H1 (cell line): ENCODE measurements around the gene RBM45. TPM values are rescaled to one million over a fixed set of nuclear protein-coding genes. Genes with fewer than 3 reads are reported as not detected.

Experiments
- CTCF ChIA-PET: fragments of 300-600 bp; sonication (Branson Sonifier 250); formaldehyde crosslinking; loops from one replicate; lab custom pipeline; 2021; ENCODE audit not compliant: partially characterized antibody; lab: Charles Lee
- POLR2A ChIA-PET: fragments of 300-600 bp; sonication (Branson Sonifier 250); formaldehyde crosslinking; loops from one replicate; lab custom pipeline; 2021; ENCODE audit warnings: inconsistent platforms; ENCODE audit not compliant: partially characterized antibody; lab: Charles Lee
- DNase-seq, 2 experiments: peaks; one replicate each; pipeline versions ENCODE4 v3.0.0 to v3.0.0-alpha.2; 2010 to 2022; ENCODE audit warnings: low spot score in 2 of 2, low read depth in 1 of 2, mixed read lengths in 1 of 2
- FAIRE-seq: peaks from 2 replicates; lab custom pipeline; 2011; peaks lifted over from hg19 to GRCh38; lab: Jason Lieb, UNC
- H2AFZ ChIP-seq: 2 replicates; pipeline ENCODE4 v1.8.1; 2012; ENCODE audit warnings: low read length, inconsistent platforms
- H2AK5ac ChIP-seq: 2 replicates; pipeline ENCODE4 v1.6.1; 2013; ENCODE audit warnings: low read depth, low read length
- H2BK120ac ChIP-seq: replicated peaks from 2 replicates; pipeline ENCODE3; 2013; ENCODE audit warnings: low read depth, low read length, inconsistent platforms
- H2BK12ac ChIP-seq: 2 replicates; pipeline ENCODE4 v1.6.1; 2013; ENCODE audit warnings: low read depth, low read length
- H2BK15ac ChIP-seq: 2 replicates; pipeline ENCODE4 v1.6.1; 2013; ENCODE audit warnings: low read length
- H2BK20ac ChIP-seq: 2 replicates; pipeline ENCODE4 v1.6.1; 2013; ENCODE audit warnings: low read length
- H2BK5ac ChIP-seq: 2 replicates; pipeline ENCODE4 v1.6.1; 2013; ENCODE audit warnings: low read depth, low read length
- H3K14ac ChIP-seq: 2 replicates; pipeline ENCODE4 v1.6.1; 2013; ENCODE audit warnings: inconsistent platforms; ENCODE audit not compliant: insufficient read length
- H3K18ac ChIP-seq: 2 replicates; pipeline ENCODE4 v1.6.1; 2013; ENCODE audit warnings: low read length; ENCODE audit errors: extremely low read depth
- H3K23ac ChIP-seq: 2 replicates; pipeline ENCODE4 v1.6.1; 2013; ENCODE audit warnings: inconsistent platforms; ENCODE audit not compliant: insufficient read length
- H3K23me2 ChIP-seq: 2 replicates; pipeline ENCODE4 v1.6.1; 2013; ENCODE audit warnings: low read depth, low read length
- H3K27ac ChIP-seq: 2 replicates; pipeline ENCODE4 v1.6.1; 2011; ENCODE audit warnings: low read depth, low read length, inconsistent platforms
- H3K27me3 ChIP-seq, 4 experiments: replicated peaks in 1 of 4; 1 replicate in 1 of 4; 2 replicates in 3 of 4; pipeline versions ENCODE4 v1.6.1 to v1.8.1; 2011 to 2013; ENCODE audit warnings: low read length in 3 of 4, mild to moderate bottlenecking in 3 of 4, inconsistent platforms in 2 of 4, mixed read lengths in 2 of 4, moderate library complexity in 1 of 4; ENCODE audit not compliant: control insufficient read depth in 3 of 4, insufficient read depth in 3 of 4; ENCODE audit errors: extremely low read depth in 1 of 4
- H3K36me3 ChIP-seq, 4 experiments: 2 replicates each; pipeline versions ENCODE4 v1.6.1 to v1.8.1; 2011 to 2013; ENCODE audit warnings: mild to moderate bottlenecking in 4 of 4, low read length in 3 of 4, moderate library complexity in 2 of 4, control low read depth in 1 of 4, inconsistent platforms in 1 of 4; ENCODE audit not compliant: insufficient read depth in 4 of 4, control insufficient read depth in 2 of 4
- H3K4ac ChIP-seq: replicated peaks from 2 replicates; pipeline ENCODE3; 2013; ENCODE audit warnings: low read length, low read depth, mixed read lengths, inconsistent platforms; ENCODE audit not compliant: insufficient read length
- H3K4me1 ChIP-seq, 4 experiments: replicated peaks in 1 of 4; 1 replicate in 1 of 4; 2 replicates in 3 of 4; pipeline versions ENCODE4 v1.6.1 to v1.8.1; 2011 to 2013; ENCODE audit warnings: low read length in 3 of 4, inconsistent platforms in 2 of 4, mixed read lengths in 1 of 4; ENCODE audit not compliant: insufficient read depth in 4 of 4, control insufficient read depth in 3 of 4
- H3K4me2 ChIP-seq, 2 experiments: 2 replicates each; pipeline versions ENCODE4 v1.6.1 to v1.8.1; 2011 to 2013; ENCODE audit warnings: low read depth in 2 of 2, low read length in 2 of 2, control low read depth in 1 of 2, inconsistent platforms in 1 of 2, mild to moderate bottlenecking in 1 of 2; ENCODE audit not compliant: insufficient read depth in 1 of 2
- H3K4me3 ChIP-seq, 4 experiments: fragments of 200-600, 300-600 bp in 1 of 4; sonication (generic), shearing (Covaris generic), sonication (Bioruptor Twin) in 1 of 4; 2 replicates each; pipeline versions ENCODE4 v1.5.1 to v1.8.1; 2011 to 2016; ENCODE audit warnings: low read length in 4 of 4, low read depth in 3 of 4, control low read depth in 2 of 4, inconsistent platforms in 2 of 4, mild to moderate bottlenecking in 2 of 4, mixed read lengths in 1 of 4, moderate library complexity in 1 of 4; ENCODE audit not compliant: insufficient read depth in 2 of 4; ENCODE audit errors: extremely low read depth in 1 of 4
- H3K56ac ChIP-seq: replicated peaks from 2 replicates; pipeline ENCODE3; 2013; ENCODE audit warnings: low read depth, mild to moderate bottlenecking, mixed read lengths, low read length, inconsistent platforms; ENCODE audit not compliant: insufficient read length
- H3K79me1 ChIP-seq: 2 replicates; pipeline ENCODE4 v1.6.1; 2013; ENCODE audit warnings: low read depth, low read length, control low read depth
- H3K79me2 ChIP-seq, 2 experiments: 2 replicates each; pipeline versions ENCODE4 v1.6.1 to v1.8.1; 2012 to 2013; ENCODE audit warnings: low read length in 2 of 2, mild to moderate bottlenecking in 2 of 2, inconsistent platforms in 1 of 2; ENCODE audit not compliant: insufficient read depth in 2 of 2, control insufficient read depth in 1 of 2
- H3K9ac ChIP-seq, 4 experiments: replicated peaks in 1 of 4; 1 replicate in 1 of 4; 2 replicates in 3 of 4; pipeline versions ENCODE4 v1.6.1 to v1.8.1; 2011 to 2013; ENCODE audit warnings: low read depth in 3 of 4, low read length in 3 of 4, control low read depth in 2 of 4, mild to moderate bottlenecking in 2 of 4, moderate library complexity in 2 of 4, inconsistent platforms in 1 of 4; ENCODE audit errors: extremely low read depth in 1 of 4
- H3K9me3 ChIP-seq, 2 experiments: 2 replicates each; pipeline versions ENCODE4 v1.6.1 to v1.8.1; 2012 to 2013; ENCODE audit warnings: mild to moderate bottlenecking in 2 of 2, moderate library complexity in 2 of 2, control low read depth in 1 of 2, inconsistent platforms in 1 of 2, low read depth in 1 of 2, low read length in 1 of 2, mixed read lengths in 1 of 2; ENCODE audit not compliant: insufficient read depth in 2 of 2
- H4K20me1 ChIP-seq, 2 experiments: replicated peaks in 1 of 2; 2 replicates each; pipeline versions ENCODE3 to v1.8.1; 2011 to 2013; ENCODE audit warnings: inconsistent platforms in 2 of 2, low read length in 2 of 2, mild to moderate bottlenecking in 1 of 2; ENCODE audit not compliant: insufficient read depth in 2 of 2, control insufficient read depth in 1 of 2
- H4K5ac ChIP-seq: 2 replicates; pipeline ENCODE4 v1.6.1; 2013; ENCODE audit warnings: low read length, low read depth, mixed read lengths, inconsistent platforms; ENCODE audit not compliant: insufficient read length
- H4K8ac ChIP-seq: 2 replicates; pipeline ENCODE4 v1.8.0; 2013; ENCODE audit warnings: mild to moderate bottlenecking, moderate library complexity, low read length, inconsistent platforms; ENCODE audit not compliant: insufficient read depth; ENCODE audit errors: extremely low read depth
- H4K91ac ChIP-seq: replicated peaks from 2 replicates; pipeline ENCODE3; 2013; ENCODE audit warnings: low read length, mixed read lengths, inconsistent platforms; ENCODE audit not compliant: insufficient read length
- CEBPB ChIP-seq: IDR thresholded peaks from 2 replicates; pipeline ENCODE4 v1.6.1; 2012; ENCODE audit warnings: low read depth, low read length
- GABPA ChIP-seq: IDR thresholded peaks from 2 replicates; pipeline ENCODE4 v1.6.1; 2011; ENCODE audit warnings: mild to moderate bottlenecking, low read length, moderate library complexity, borderline replicate concordance; ENCODE audit not compliant: insufficient read depth
- HDAC2 ChIP-seq, 2 experiments: fragments of 300-600 bp in 1 of 2; sonication (generic) in 1 of 2; IDR thresholded peaks; 2 replicates each; pipeline ENCODE4 v1.6.1; 2011 to 2012; ENCODE audit warnings: low read depth in 2 of 2, low read length in 2 of 2, mild to moderate bottlenecking in 2 of 2, moderate library complexity in 2 of 2, borderline replicate concordance in 1 of 2, inconsistent platforms in 1 of 2
- KDM5A ChIP-seq: fragments of 200-600 bp; IDR thresholded peaks from 2 replicates; pipeline ENCODE4 v1.7.1; 2012; ENCODE audit warnings: mild to moderate bottlenecking, low read length, inconsistent platforms, mixed read lengths
- NRF1 ChIP-seq: IDR thresholded peaks from 2 replicates; pipeline ENCODE4 v1.6.1; 2011; ENCODE audit warnings: mild to moderate bottlenecking, low read depth, low read length, improper control_type of control experiment
- POLR2A ChIP-seq, 2 experiments: IDR thresholded peaks; 1 replicate in 1 of 2; 2 replicates in 1 of 2; pipeline ENCODE4 v1.6.1; 2011; ENCODE audit warnings: low read depth in 2 of 2, low read length in 2 of 2, mild to moderate bottlenecking in 2 of 2; ENCODE audit errors: control extremely low read depth in 1 of 2
- POLR2AphosphoS5 ChIP-seq: IDR thresholded peaks from 2 replicates; pipeline ENCODE4 v1.6.1; 2011; ENCODE audit warnings: low read depth, low read length
- RFX5 ChIP-seq: IDR thresholded peaks from 2 replicates; pipeline ENCODE4 v1.6.1; 2011; ENCODE audit warnings: low read depth, low read length, improper control_type of control experiment, borderline replicate concordance
- RNF2 ChIP-seq: fragments of 200-900, 300-1000 bp; sonication (generic); IDR thresholded peaks from 2 replicates; pipeline ENCODE4 v1.7.1; 2016; ENCODE audit warnings: borderline replicate concordance, low read depth, mild to moderate bottlenecking, antibody characterized with exemption, low read length; ENCODE audit not compliant: poor library complexity, severe bottlenecking; ENCODE audit errors: missing control alignments
- SRF ChIP-seq: IDR thresholded peaks from 2 replicates; pipeline ENCODE4 v1.6.1; 2011; ENCODE audit warnings: mild to moderate bottlenecking, low read depth, low read length, moderate library complexity
- TAF1 ChIP-seq: IDR thresholded peaks from 2 replicates; pipeline ENCODE4 v1.6.1; 2011; ENCODE audit warnings: mild to moderate bottlenecking, low read depth, low read length
- TBP ChIP-seq: IDR thresholded peaks from 2 replicates; pipeline ENCODE4 v1.6.1; 2011; ENCODE audit warnings: low read depth, low read length, improper control_type of control experiment
- TCF12 ChIP-seq: IDR thresholded peaks from 2 replicates; pipeline ENCODE4 v1.6.1; 2011; ENCODE audit warnings: low read depth, mild to moderate bottlenecking, low read length
- TEAD4 ChIP-seq: IDR thresholded peaks from 2 replicates; pipeline ENCODE4 v1.6.1; 2012; ENCODE audit warnings: low read depth, low read length, inconsistent platforms, mixed read lengths
- WGBS, 2 experiments: shearing (Covaris generic) in 1 of 2; methylation state at CpG; one replicate each; pipeline versions ENCODE4 v1.1.6 to v1.1.7; 2013 to 2015; ENCODE audit warnings: low lambda C conversion rate in 2 of 2, mixed read lengths in 2 of 2, inconsistent platforms in 1 of 2, low coverage in 1 of 2, missing lambda C conversion rate in 1 of 2; ENCODE audit not compliant: insufficient replicate concordance in 2 of 2, insufficient coverage in 1 of 2, insufficient read length in 1 of 2; ENCODE audit errors: extremely low coverage in 1 of 2, missing lambda C conversion rate in 1 of 2; 5-methylcytosine and 5-hydroxymethylcytosine counted together
- polyA plus RNA-seq, 7 experiments: library from polyadenylated mRNA; depleted of rRNA in 3 of 7; stranded (reverse) in 5 of 7; unstranded in 2 of 7; fragments of >200 nt in 5 of 7; fragments of 200-250 nt in 2 of 7; gene quantifications; 1 replicate in 5 of 7; 2 replicates in 1 of 7; 4 replicates in 1 of 7; pipeline versions ENCODE4 v1.2.1 to v1.2.3, GENCODE V29; 2011 to 2013; ENCODE audit warnings: missing spikeins in 2 of 7, mixed read lengths in 2 of 7
- total RNA-seq: library from RNA; stranded (reverse); fragmentation: NEBNext Ultra II Directional; extraction: Animal tissue kit (Norgen Biotek cat#: 25700); gene quantifications from 2 replicates; pipeline ENCODE4 v1.2.1, GENCODE V29; 2021

RBM45 gene
- total and polyA plus RNA-seq, 2 of the 8 experiments (the other 6 are each of a cell fraction or from before 2014, with no cell fraction given): 4.7 to 10.4 TPM

DNA sequence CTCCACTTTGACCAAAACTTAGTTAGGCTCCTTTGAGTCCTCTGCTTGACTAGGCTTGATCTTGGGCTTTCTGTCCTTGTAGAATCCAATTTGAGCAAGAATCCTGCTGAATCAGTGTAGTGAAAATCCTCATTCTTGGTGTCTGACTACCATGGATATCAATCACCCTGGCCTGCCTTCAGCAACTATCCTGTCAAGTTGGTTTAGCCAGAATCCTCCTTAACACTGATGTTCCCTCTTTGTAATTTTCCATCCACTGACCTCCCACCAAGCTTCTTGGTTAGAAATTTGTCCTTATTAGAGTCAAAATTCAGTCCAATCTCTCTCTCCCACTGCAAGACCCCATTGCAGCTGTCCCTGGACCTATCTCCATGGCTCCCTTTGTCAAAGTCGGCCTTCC, 494 bp upstream of the RBM45 start:
- peak overlapping the region in 1 of 2 experiments; percentile 95; a peak in 2 of 4 replicates for H3K4me2 ChIP-seq
- no peaks in the 10 kb centered on the region for H3K9me3 ChIP-seq
- H3K4me1 ChIP-seq: peaks cover 0 to 4% (median 0%) of the 10 kb centered on the region in 4 experiments; a peak in 1 of 7 replicates
- no peaks in the 10 kb centered on the region for H4K20me1 ChIP-seq
- H2BK20ac ChIP-seq: no peak overlapping the region
- H3K79me2 ChIP-seq: peaks cover 0 to 3% of the 10 kb centered on the region in 2 experiments; a peak in 1 of 4 replicates
- H3K23me2 ChIP-seq: peaks cover 8% of the 10 kb centered on the region; the same call in 1 of the 2 replicates
- H3K23ac ChIP-seq: no peak overlapping the region
- peak overlapping the region; percentile 91 for H2AFZ ChIP-seq
- H3K27me3 ChIP-seq: no peaks in the 10 kb centered on the region
- DNase-seq (no peak), FAIRE-seq (no peak)
- peak overlapping the region; percentile 4; the same call in 1 of the 2 replicates for H4K8ac ChIP-seq
- H3K79me1 ChIP-seq: no peaks in the 10 kb centered on the region
- H3K36me3 ChIP-seq: no peaks in the 10 kb centered on the region
- no peak overlapping the region for H3K9ac ChIP-seq
- TF ChIP-seq SRF: no peak
- TF ChIP-seq CEBPB: no peak
- TF ChIP-seq TCF12: no peak
- TF ChIP-seq POLR2AphosphoS5: no peak
- TF ChIP-seq HDAC2 (IDR thresholded peaks at IDR 0.05; ENCODE audit: borderline replicate concordance in 1 of 2, low read depth in 2 of 2, low read length in 2 of 2): no peak
- TF ChIP-seq TBP: no peak
- no peak for TF ChIP-seq TEAD4
- TF ChIP-seq NRF1: no peak
- TF ChIP-seq KDM5A: no peak
- TF ChIP-seq TAF1: no peak
- no peak for TF ChIP-seq POLR2A (IDR thresholded peaks at IDR 0.05; ENCODE audit: control extremely low read depth in 1 of 2, low read depth in 2 of 2, low read length in 2 of 2)
- no peak for TF ChIP-seq GABPA
- no peak for TF ChIP-seq RFX5
- TF ChIP-seq RNF2: no peak
- peak overlapping the region in 2 of 4 experiments; percentile 84 to 89; a peak in 1 of 8 replicates for H3K4me3 ChIP-seq
- no peak overlapping the region for H3K56ac ChIP-seq
- no peak overlapping the region for H3K18ac ChIP-seq
- POLR2A ChIA-PET: interaction anchor here (0.6 to 2.8 kb wide), 7 partner anchors 16 to 411 kb away, joined by 3 to 14 read pairs (median 3); no protein-coding TSS in a partner anchor
- H2BK120ac ChIP-seq: no peak overlapping the region
- 83% methylated on average over 1 of the region's 1 CpG; no CpG with 5 or more reads in 1 of the 2 experiments for WGBS, 2 experiments
- no peak overlapping the region for H4K91ac ChIP-seq
- H3K27ac ChIP-seq: no peak overlapping the region
- no peak overlapping the region for H3K4ac ChIP-seq
- no peak overlapping the region for H2BK12ac ChIP-seq
- H3K14ac ChIP-seq: no peak overlapping the region
- H4K5ac ChIP-seq: no peak overlapping the region
- CTCF ChIA-PET: interaction anchor here (0.7 to 5.4 kb wide), 36 partner anchors 10 to 406 kb away, joined by 3 to 65 read pairs (median 5); partner anchors contain the start of gene PDE11A
- no peak overlapping the region for H2AK5ac ChIP-seq
- no peak overlapping the region for H2BK15ac ChIP-seq
- H2BK5ac ChIP-seq: no peak overlapping the region
